Fibroblast of villous mesenchyme (primary cell): Measurements from ENCODE around the gene TNNC2. TPM values are rescaled to one million over a fixed set of nuclear protein-coding genes. Genes with fewer than 3 reads are reported as not detected.

Source experiments
- DNase-seq: peaks from one replicate; pipeline ENCODE4 v3.0.0-alpha.2; 2010; ENCODE audit warnings: low read depth
- H3K4me3 ChIP-seq: 2 replicates; pipeline ENCODE4 v1.5.1; 2011; ENCODE audit warnings: low read depth, mild to moderate bottlenecking, low read length
- CTCF ChIP-seq: IDR thresholded peaks from 2 replicates; pipeline ENCODE4 v1.5.1; 2012; ENCODE audit warnings: low read depth, mild to moderate bottlenecking, low read length; ENCODE audit not compliant: insufficient read depth
- total RNA-seq: library from RNA; depleted of rRNA; stranded (reverse); fragments of >200 nt; gene quantifications from 2 replicates; pipeline ENCODE4 v1.2.3, GENCODE V29; 2012

The TNNC2 gene
- total RNA-seq, 1 donor = 0.43 TPM

DNA sequence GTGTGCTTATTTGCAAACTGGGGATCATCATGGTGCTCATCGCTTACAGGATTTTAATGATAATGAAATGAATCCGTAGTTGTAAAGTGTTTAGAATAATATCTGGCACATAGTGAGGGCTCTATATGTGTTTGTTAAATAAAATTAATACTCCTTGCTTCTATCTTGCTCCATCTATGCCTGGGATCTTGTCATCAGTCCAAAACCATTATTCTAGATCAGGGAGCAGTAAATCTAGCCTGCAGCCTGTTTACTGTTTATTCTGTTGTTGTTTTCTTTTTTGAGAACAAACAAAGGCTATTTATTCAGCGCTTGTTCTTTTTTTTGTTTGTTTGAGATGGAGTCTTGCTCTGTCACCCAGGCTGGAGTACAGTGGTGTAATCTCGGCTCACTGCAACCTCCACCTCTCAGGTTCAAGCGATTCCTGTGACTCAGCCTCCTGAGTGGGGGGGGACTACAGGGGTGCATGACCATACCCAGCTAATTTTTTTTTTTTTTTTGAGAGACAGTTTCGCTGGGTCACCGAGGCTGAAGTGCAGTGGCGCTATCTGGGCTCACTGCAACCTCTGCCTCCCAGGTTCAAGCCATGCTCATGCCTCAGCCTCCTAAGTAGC is 22.0 kb upstream of the TNNC2 start:
- no peak for DNase-seq
- H3K4me3 ChIP-seq = no peak overlapping the region
- no peak for TF ChIP-seq CTCF

GRCh38 chr20:45848421-45848820 is 21.3 kb upstream of the TNNC2 start:
- TF ChIP-seq CTCF = no peak
- no peak for DNase-seq
- H3K4me3 ChIP-seq = no peak overlapping the region

DNA sequence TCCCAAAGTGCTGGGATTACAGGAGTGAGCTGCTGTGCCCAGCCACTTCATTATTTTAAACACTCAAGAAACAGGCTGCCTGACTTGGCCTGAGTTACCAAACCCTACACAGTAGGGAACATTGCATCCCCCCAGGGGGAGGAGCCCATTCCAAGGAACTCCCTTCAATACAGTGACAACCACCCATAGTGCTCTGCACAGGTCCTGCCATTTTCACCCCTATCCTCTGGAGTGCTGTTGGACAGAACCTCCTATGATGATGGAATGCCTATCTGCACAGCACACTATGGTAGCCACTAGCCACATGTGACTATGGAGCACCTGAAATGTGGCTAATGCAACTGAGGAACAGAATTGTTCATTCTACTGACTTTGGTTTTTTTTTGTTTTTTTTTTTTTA is 18.3 kb upstream of the TNNC2 start:
- no peak for DNase-seq
- TF ChIP-seq CTCF = no peak
- no peak overlapping the region for H3K4me3 ChIP-seq

- TF ChIP-seq CTCF = no peak
- no peak overlapping the region for H3K4me3 ChIP-seq
- no peak for DNase-seq
These were observed 16.4 kb upstream of the TNNC2 start for GRCh38 chr20:45843506-45843905.

GRCh38 chr20:45842169-45842812 is 15.2 kb upstream of the TNNC2 start:
- DNase-seq = peak; percentile 91
- no peak for TF ChIP-seq CTCF

DNA sequence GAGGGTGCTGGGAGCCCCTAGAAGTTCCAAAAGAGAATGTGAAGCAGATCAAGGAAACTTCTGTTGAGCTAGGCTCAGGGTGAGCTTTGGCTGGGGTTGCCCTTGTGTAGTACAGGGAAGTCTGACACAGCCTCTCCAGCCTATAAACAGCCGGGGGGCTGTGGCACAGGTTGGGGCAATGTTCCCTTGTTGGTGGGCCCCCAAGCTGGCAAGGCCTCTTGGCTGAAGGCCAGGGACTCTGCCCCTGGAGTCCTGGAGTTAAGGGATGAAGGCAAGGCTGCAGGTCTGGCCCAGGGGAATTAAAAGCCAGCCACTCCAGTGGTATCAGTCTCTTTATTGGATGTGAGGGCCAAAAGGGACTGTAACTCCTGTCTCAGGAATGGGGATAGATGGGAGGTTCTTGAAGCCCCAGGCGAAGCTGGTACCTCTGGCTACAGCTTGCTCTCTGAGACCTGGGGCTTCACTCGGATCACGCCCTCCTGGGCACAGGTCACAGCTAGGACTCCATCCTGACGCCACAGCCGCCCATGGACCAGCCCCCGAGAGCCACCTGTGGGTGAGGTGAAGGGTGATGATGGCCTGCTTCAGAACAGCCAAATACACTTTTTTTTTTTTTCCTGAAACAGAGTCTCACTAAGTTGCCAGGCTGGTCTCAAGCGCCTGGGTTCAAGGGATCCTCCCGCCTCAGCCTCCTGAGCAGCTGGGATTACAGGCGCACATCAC is 14.5 kb upstream of the TNNC2 start:
- DNase-seq = no peak
- no peak for TF ChIP-seq CTCF
- H3K4me3 ChIP-seq = no peak overlapping the region

More at GRCh38 chr20:45842169-45842812, 15.2 kb upstream of the TNNC2 start:
- no peak overlapping the region for H3K4me3 ChIP-seq
